ENCODE measurements around the gene RET. TPM values are rescaled to one million over a fixed set of nuclear protein-coding genes. Genes with fewer than 3 reads are reported as not detected.

RET gene
- total and polyA plus RNA-seq, 2 of the 8 experiments (the other 6 are each of a cell fraction or from before 2014, with no cell fraction given) = 6.7 to 8.4 TPM

GRCh38 chr10:43065234-43065633, 11.6 kb upstream of the RET start:
- no peak overlapping the region for H3K27ac ChIP-seq (ENCODE audit: low read depth, low read length)
- H3K4me1 ChIP-seq (replicated peaks in 1 of 4; ENCODE audit: control insufficient read depth in 3 of 4, insufficient read depth in 4 of 4, low read length in 3 of 4) = peaks cover 0 to 8% (median 5%) of the 10 kb centered on the region in 4 experiments; a peak in 4 of 7 replicates
- H4K20me1 ChIP-seq (replicated peaks in 1 of 2; ENCODE audit: control insufficient read depth in 1 of 2, insufficient read depth in 2 of 2, low read length in 2 of 2) = no peaks in the 10 kb centered on the region
- no peaks in the 10 kb centered on the region for H3K9me3 ChIP-seq (ENCODE audit: insufficient read depth in 2 of 2, low read depth in 1 of 2, low read length in 1 of 2)
- H3K4me3 ChIP-seq (ENCODE audit: extremely low read depth in 1 of 4, insufficient read depth in 2 of 4, low read depth in 3 of 4, low read length in 4 of 4) = no peak overlapping the region
- no peak overlapping the region for H3K56ac ChIP-seq (replicated peaks; ENCODE audit: insufficient read length, low read depth, low read length)
- no peak overlapping the region for H2AFZ ChIP-seq (ENCODE audit: low read length)
- no peak overlapping the region for H3K4me2 ChIP-seq (ENCODE audit: insufficient read depth in 1 of 2, low read depth in 2 of 2, low read length in 2 of 2)
- WGBS, 2 experiments (ENCODE audit: extremely low coverage in 1 of 2, insufficient coverage in 1 of 2, insufficient read length in 1 of 2, insufficient replicate concordance in 2 of 2, low coverage in 1 of 2, low lambda C conversion rate in 2 of 2, missing lambda C conversion rate in 1 of 2) = 91% methylated on average over 1 of the region's 1 CpG; no CpG with 5 or more reads in 1 of the 2 experiments
- H2AK5ac ChIP-seq (ENCODE audit: low read depth, low read length) = no peak overlapping the region
- H3K23ac ChIP-seq (ENCODE audit: insufficient read length) = no peak overlapping the region
- CTCF ChIA-PET (ENCODE audit: partially characterized antibody) = interaction anchor here (0.8 to 9.6 kb wide), 6 partner anchors 13 to 311 kb away, joined by 3 to 100 read pairs (median 4); partner anchors contain the start of gene RET
- H3K79me1 ChIP-seq (ENCODE audit: low read depth, low read length) = no peaks in the 10 kb centered on the region; the same call in 1 of the 2 replicates
- no peak overlapping the region for H4K5ac ChIP-seq (ENCODE audit: insufficient read length, low read depth, low read length)
- no peak overlapping the region for H2BK15ac ChIP-seq (ENCODE audit: low read length)
- DNase-seq (ENCODE audit: low read depth in 1 of 2, low spot score in 2 of 2) = no peak
- no peak overlapping the region for H2BK120ac ChIP-seq (replicated peaks; ENCODE audit: low read depth, low read length)
- no peak overlapping the region for H3K9ac ChIP-seq (replicated peaks in 1 of 4; ENCODE audit: extremely low read depth in 1 of 4, low read depth in 3 of 4, low read length in 3 of 4)
- POLR2A ChIA-PET (ENCODE audit: partially characterized antibody) = interaction anchor here (1.4 kb wide), 1 partner anchor 10 kb away, joined by 3 read pairs; no protein-coding TSS in a partner anchor
- H4K91ac ChIP-seq (replicated peaks; ENCODE audit: insufficient read length, low read length) = no peak overlapping the region
- no peaks in the 10 kb centered on the region for H3K36me3 ChIP-seq (ENCODE audit: control insufficient read depth in 2 of 4, insufficient read depth in 4 of 4, low read length in 3 of 4)
- H2BK12ac ChIP-seq (ENCODE audit: low read depth, low read length) = no peak overlapping the region
- no peaks in the 10 kb centered on the region for H3K79me2 ChIP-seq (ENCODE audit: control insufficient read depth in 1 of 2, insufficient read depth in 2 of 2, low read length in 2 of 2)
- H3K27me3 ChIP-seq (replicated peaks in 1 of 4; ENCODE audit: control insufficient read depth in 3 of 4, extremely low read depth in 1 of 4, insufficient read depth in 3 of 4, low read length in 3 of 4) = no peaks in the 10 kb centered on the region; a peak in 1 of 7 replicates
- H2BK5ac ChIP-seq (ENCODE audit: low read depth, low read length) = no peak overlapping the region
- no peak overlapping the region for H4K8ac ChIP-seq (ENCODE audit: extremely low read depth, insufficient read depth, low read length)
- no peak overlapping the region for H3K18ac ChIP-seq (ENCODE audit: extremely low read depth, low read length)
- no peak overlapping the region for H2BK20ac ChIP-seq (ENCODE audit: low read length)
- no peak for FAIRE-seq
- H3K14ac ChIP-seq (ENCODE audit: insufficient read length) = no peak overlapping the region
- H3K4ac ChIP-seq (replicated peaks; ENCODE audit: insufficient read length, low read depth, low read length) = no peak overlapping the region
- no peaks in the 10 kb centered on the region for H3K23me2 ChIP-seq (ENCODE audit: low read depth, low read length)
- no peak for TF ChIP-seq CBX5 (IDR thresholded peaks at IDR 0.05; ENCODE audit: low read depth, low read length)
- TF ChIP-seq SIRT6 (IDR thresholded peaks at IDR 0.05; ENCODE audit: low read length) = no peak
- no peak for TF ChIP-seq EZH2 (IDR thresholded peaks at IDR 0.05; ENCODE audit: low read depth, low read length, severe bottlenecking)
- TF ChIP-seq POLR2A (IDR thresholded peaks at IDR 0.05; ENCODE audit: control extremely low read depth in 1 of 2, low read depth in 2 of 2, low read length in 2 of 2) = no peak

Measured in H1 (cell line).